HT1080 (cell line): ENCODE measurements around the gene INHBB. TPM values are rescaled to one million over a fixed set of nuclear protein-coding genes. Genes with fewer than 3 reads are reported as not detected.
"Not testable (repeated sequence)": the region's sequence is repeated elsewhere in the genome, so short reads cannot be mapped to it uniquely, and the experiment has no call there.

ENCODE experiments used
- DNase-seq: peaks from one replicate; pipeline ENCODE4 v3.0.0-alpha.2; 2015; ENCODE audit warnings: low read depth
- total RNA-seq: library from RNA; depleted of rRNA; stranded (reverse); fragments of >200 nt; shearing (Covaris generic); gene quantifications from 2 replicates; pipeline ENCODE4 v1.2.3, GENCODE V29; 2014

Gene INHBB
- total RNA-seq, 1 experiment from 2014 or later, result 1.8 TPM

- DNase-seq, result no peak
These were observed 30.4 kb upstream of the INHBB start for GRCh38 chr2:120315367-120316033.

- no peak for DNase-seq
These were observed 29.9 kb upstream of the INHBB start for GRCh38 chr2:120316071-120316470.

- no peak for DNase-seq
These were observed 29.3 kb upstream of the INHBB start for GRCh38 chr2:120316528-120317179.

GRCh38 chr2:120317180-120317533 is 28.8 kb upstream of the INHBB start:
- no peak for DNase-seq

GRCh38 chr2:120317916-120318315 is 28.0 kb upstream of the INHBB start:
- DNase-seq, result no peak

- DNase-seq, result no peak
These were observed 27.3 kb upstream of the INHBB start for GRCh38 chr2:120318626-120319025.

- no peak for DNase-seq
These were observed 26.8 kb upstream of the INHBB start for GRCh38 chr2:120319123-120319522.

GRCh38 chr2:120319686-120320317 is 26.1 kb upstream of the INHBB start:
- DNase-seq, result no peak

- DNase-seq, result no peak
These were observed 25.6 kb upstream of the INHBB start for GRCh38 chr2:120320318-120320851.

- DNase-seq, result not testable (repeated sequence)
These were observed 24.9 kb upstream of the INHBB start for GRCh38 chr2:120320887-120321556.

- DNase-seq, result no peak
These were observed 24.1 kb upstream of the INHBB start for GRCh38 chr2:120321721-120322284.

- no peak for DNase-seq
These were observed 23.6 kb upstream of the INHBB start for GRCh38 chr2:120322329-120322728.

- DNase-seq, result no peak
These were observed 22.7 kb upstream of the INHBB start for GRCh38 chr2:120323214-120323613.

GRCh38 chr2:120323807-120324399 is 22.0 kb upstream of the INHBB start:
- no peak for DNase-seq

GRCh38 chr2:120324933-120325332 is 21.0 kb upstream of the INHBB start:
- no peak for DNase-seq

- DNase-seq, result no peak
These were observed 19.9 kb upstream of the INHBB start for GRCh38 chr2:120326066-120326465.

- no peak for DNase-seq
These were observed 14.8 kb upstream of the INHBB start for GRCh38 chr2:120330946-120331822.

GRCh38 chr2:120331903-120332302 is 14.0 kb upstream of the INHBB start:
- no peak for DNase-seq

- DNase-seq, result no peak
These were observed 13.6 kb upstream of the INHBB start for GRCh38 chr2:120332384-120332783.

GRCh38 chr2:120334068-120334467 is 11.9 kb upstream of the INHBB start:
- no peak for DNase-seq
